T-cell (primary cell): Measurements from ENCODE around the gene DDAH2. TPM values are rescaled to one million over a fixed set of nuclear protein-coding genes. Genes with fewer than 3 reads are reported as not detected.

Source experiments
- ATAC-seq, 4 experiments: fragments of 200-7000 bp in 3 of 4; fragments of 150-1000 bp in 1 of 4; cut with Tn5 transposase; replicated peaks in 1 of 4; 1 replicate in 3 of 4; 2 replicates in 1 of 4; pipeline ENCODE4 v1.10.0; 2021; ENCODE audit warnings: moderate library complexity in 3 of 4, mild to moderate bottlenecking in 2 of 4, moderate number of reproducible peaks in 1 of 4
- CTCF ChIA-PET, 2 donors: fragments of 300-600 bp; sonication (Branson Sonifier 250); formaldehyde crosslinking; loops; one replicate each; lab custom pipeline; 2022; ENCODE audit warnings: antibody characterized with exemption in 2 of 2; lab: Charles Lee
- POLR2A ChIA-PET, 2 donors: fragments of 300-600 bp; sonication (Branson Sonifier 250); formaldehyde crosslinking; loops; one replicate each; lab custom pipeline; 2022; ENCODE audit warnings: antibody characterized with exemption in 2 of 2; lab: Charles Lee
- DNase-seq, 35 experiments: peaks; one replicate each; pipeline versions ENCODE4 v3.0.0 to v3.0.0-alpha.2; 2013 to 2023
- H3K27ac ChIP-seq: one replicate; pipeline ENCODE4 v1.5.1; 2013; ENCODE audit warnings: low read length
- H3K27me3 ChIP-seq, 2 experiments: replicated peaks in 1 of 2; 1 replicate in 1 of 2; 2 replicates in 1 of 2; pipeline versions ENCODE4 v1.6.1 to v1.7.0; 2013; ENCODE audit warnings: low read length in 1 of 2, mixed read lengths in 1 of 2; ENCODE audit not compliant: control insufficient read depth in 2 of 2, insufficient read depth in 2 of 2; ENCODE audit errors: extremely low read depth in 1 of 2
- H3K36me3 ChIP-seq, 2 donors: 1 replicate in 1 of 2; 2 replicates in 1 of 2; pipeline versions ENCODE4 v1.6.1 to v1.7.0; 2013; ENCODE audit warnings: low read length in 1 of 2; ENCODE audit not compliant: control insufficient read depth in 2 of 2, insufficient read depth in 1 of 2; ENCODE audit errors: extremely low read depth in 1 of 2
- H3K4me1 ChIP-seq, 2 experiments: 1 replicate in 1 of 2; 2 replicates in 1 of 2; pipeline versions ENCODE4 v1.6.1 to v1.7.0; 2013; ENCODE audit warnings: low read length in 2 of 2, mixed read lengths in 1 of 2; ENCODE audit not compliant: insufficient read depth in 2 of 2, control insufficient read depth in 1 of 2; ENCODE audit errors: extremely low read depth in 1 of 2
- H3K4me3 ChIP-seq, 2 donors: 1 replicate in 1 of 2; 2 replicates in 1 of 2; pipeline versions ENCODE4 v1.5.1 to v1.7.0; 2013; ENCODE audit warnings: mild to moderate bottlenecking in 2 of 2, low read length in 1 of 2, moderate library complexity in 1 of 2; ENCODE audit not compliant: control insufficient read depth in 1 of 2; ENCODE audit errors: extremely low read depth in 1 of 2
- H3K9me3 ChIP-seq: 2 replicates; pipeline ENCODE4 v1.7.0; 2013
- H3K27ac Mint-ChIP-seq, 2 donors: one replicate each; pipeline ENCODE4 v1.8.0; 2020 to 2021; ENCODE audit warnings: mild to moderate bottlenecking in 2 of 2, mixed read lengths in 2 of 2
- H3K27me3 Mint-ChIP-seq, 2 donors: one replicate each; pipeline ENCODE4 v1.8.0; 2021 to 2022; ENCODE audit warnings: mixed read lengths in 2 of 2
- H3K36me3 Mint-ChIP-seq: one replicate; pipeline ENCODE4 v1.8.0; 2021; ENCODE audit warnings: mixed read lengths
- H3K4me1 Mint-ChIP-seq, 3 donors: one replicate each; pipeline ENCODE4 v1.8.0; 2020 to 2022; ENCODE audit warnings: mixed read lengths in 3 of 3, mild to moderate bottlenecking in 1 of 3
- H3K4me3 Mint-ChIP-seq, 3 donors: one replicate each; pipeline ENCODE4 v1.8.0; 2020 to 2022; ENCODE audit warnings: mild to moderate bottlenecking in 3 of 3, mixed read lengths in 3 of 3, moderate library complexity in 3 of 3
- H3K9me3 Mint-ChIP-seq, 3 donors: one replicate each; pipeline ENCODE4 v1.8.0; 2020 to 2022; ENCODE audit warnings: mixed read lengths in 3 of 3
- WGBS: methylation state at CpG from one replicate; pipeline ENCODE4 v1.1.5; 2013; ENCODE audit warnings: missing lambda C conversion rate; ENCODE audit not compliant: insufficient coverage; 5-methylcytosine and 5-hydroxymethylcytosine counted together
- total RNA-seq, 35 experiments: library from RNA in 6 of 35; stranded (reverse) in 6 of 35; fragments of 120-200 nt in 1 of 35; gene quantifications; one replicate each; pipeline versions ENCODE4 v1.2.1 to v1.2.4 and lab custom pipeline; 2013 to 2026

DDAH2 gene
- total RNA-seq, 5 donors from 2014 or later (not counting 1 experiment from before 2014, with no cell fraction given) = 9.0 to 13.2 (median 11.5) TPM

GRCh38 chr6:31725502-31726350 lies 3.4 kb downstream of the DDAH2 start:
- Histone ChIP-seq H3K9me3 (no peaks in the 10 kb centered on the region), H3K36me3 (peaks cover 0 to 3% of the 10 kb centered on the region in 2 donors), H3K4me3 (no peak overlapping the region), H3K27me3 (no peaks in the 10 kb centered on the region), H3K4me1 (peaks cover 13 to 50% of the 10 kb centered on the region in 2 experiments), H3K27ac (no peak overlapping the region)
- Mint-ChIP-seq H3K27ac (peak overlapping the region; percentile 16 to 46), H3K36me3 (no peaks in the 10 kb centered on the region), H3K4me1 (peaks cover 41 to 54% (median 52%) of the 10 kb centered on the region in 3 donors), H3K9me3 (no peaks in the 10 kb centered on the region), H3K27me3 (no peaks in the 10 kb centered on the region), H3K4me3 (no peak overlapping the region)
- ChIA-PET POLR2A (no interaction called here), CTCF (interaction anchor here (0.5 to 0.7 kb wide), 3 partner anchors 16 to 247 kb away, joined by 3 to 5 read pairs (median 5); partner anchors contain the start of gene EHMT2 (in 1 of the 2))
- DNase-seq = no peak
- no peak for ATAC-seq
- WGBS = 60% methylated on average over 5 of the region's 12 CpGs

GRCh38 chr6:31723980-31724691 lies 5.0 kb downstream of the DDAH2 start:
- no peaks in the 10 kb centered on the region for H3K27me3 ChIP-seq
- H3K4me3 Mint-ChIP-seq = no peak overlapping the region
- H3K9me3 ChIP-seq = no peaks in the 10 kb centered on the region
- H3K36me3 ChIP-seq = no peaks in the 10 kb centered on the region
- H3K4me3 ChIP-seq = no peak overlapping the region
- no peak overlapping the region for H3K27ac ChIP-seq
- H3K9me3 Mint-ChIP-seq = no peaks in the 10 kb centered on the region
- H3K27me3 Mint-ChIP-seq = no peaks in the 10 kb centered on the region
- H3K36me3 Mint-ChIP-seq = no peaks in the 10 kb centered on the region
- no peak for DNase-seq
- peaks cover 32 to 40% (median 39%) of the 10 kb centered on the region in 3 donors for H3K4me1 Mint-ChIP-seq
- ChIA-PET POLR2A (interaction anchor here in 1 of 2 donors (0.6 kb wide), 1 partner anchor 83 kb away, joined by 3 read pairs; no protein-coding TSS in a partner anchor), CTCF (no interaction called here)
- H3K4me1 ChIP-seq = peaks cover 13 to 34% of the 10 kb centered on the region in 2 experiments
- ATAC-seq = no peak
- H3K27ac Mint-ChIP-seq = no peak overlapping the region
- WGBS = 93% methylated on average over 23 of the region's 25 CpGs

- Histone ChIP-seq H3K9me3 (no peaks in the 10 kb centered on the region), H3K36me3 (no peaks in the 10 kb centered on the region), H3K4me3 (peak within 1 kb of the TSS in 1 of 2 donors; percentile 33), H3K27me3 (no peaks in the 10 kb centered on the region), H3K27ac (no peak within 1 kb of the TSS), H3K4me1 (peaks cover 13 to 27% of the 10 kb centered on the region in 2 experiments)
- ATAC-seq = peak in 3 of 4 experiments; percentile 38 to 61 (median 43)
- 76% methylated on average over 32 of the region's 46 CpGs for WGBS
- Mint-ChIP-seq H3K36me3 (no peaks in the 10 kb centered on the region), H3K4me3 (no peak within 1 kb of the TSS), H3K27ac (peak within 1 kb of the TSS in 1 of 2 donors; percentile 64), H3K4me1 (peaks cover 24 to 33% (median 32%) of the 10 kb centered on the region in 3 donors), H3K27me3 (no peaks in the 10 kb centered on the region), H3K9me3 (no peaks in the 10 kb centered on the region)
- peak in 1 of 35 experiments; percentile 18 for DNase-seq
- POLR2A ChIA-PET = interaction anchor here in 1 of 2 donors (0.6 kb wide), 1 partner anchor 126 kb away, joined by 9 read pairs; no protein-coding TSS in a partner anchor
- CTCF ChIA-PET = no interaction called here
Measured at GRCh38 chr6:31723245-31723979, 5.7 kb downstream of the DDAH2 start, which contains the start of gene MPIG6B. Gene MPIG6B, plus strand, starts transcription at chr6:31723373. Its CDS starts 11 bp downstream, at chr6:31723384.

GRCh38 chr6:31722173-31722572 lies 6.9 kb downstream of the DDAH2 start:
- Mint-ChIP-seq H3K36me3 (no peaks in the 10 kb centered on the region), H3K9me3 (no peaks in the 10 kb centered on the region), H3K4me3 (no peak overlapping the region), H3K27me3 (no peaks in the 10 kb centered on the region), H3K27ac (no peak overlapping the region), H3K4me1 (peaks cover 16 to 24% (median 24%) of the 10 kb centered on the region in 3 donors)
- no peaks in the 10 kb centered on the region for H3K9me3 ChIP-seq
- H3K4me1 ChIP-seq = peaks cover 8 to 14% of the 10 kb centered on the region in 2 experiments
- no peak overlapping the region for H3K4me3 ChIP-seq
- POLR2A ChIA-PET = no interaction called here
- no peak for DNase-seq
- CTCF ChIA-PET = no interaction called here
- 93% methylated on average over 3 of the region's 3 CpGs for WGBS
- no peak overlapping the region for H3K27ac ChIP-seq
- no peaks in the 10 kb centered on the region for H3K36me3 ChIP-seq
- H3K27me3 ChIP-seq = no peaks in the 10 kb centered on the region
- ATAC-seq = no peak

DNA sequence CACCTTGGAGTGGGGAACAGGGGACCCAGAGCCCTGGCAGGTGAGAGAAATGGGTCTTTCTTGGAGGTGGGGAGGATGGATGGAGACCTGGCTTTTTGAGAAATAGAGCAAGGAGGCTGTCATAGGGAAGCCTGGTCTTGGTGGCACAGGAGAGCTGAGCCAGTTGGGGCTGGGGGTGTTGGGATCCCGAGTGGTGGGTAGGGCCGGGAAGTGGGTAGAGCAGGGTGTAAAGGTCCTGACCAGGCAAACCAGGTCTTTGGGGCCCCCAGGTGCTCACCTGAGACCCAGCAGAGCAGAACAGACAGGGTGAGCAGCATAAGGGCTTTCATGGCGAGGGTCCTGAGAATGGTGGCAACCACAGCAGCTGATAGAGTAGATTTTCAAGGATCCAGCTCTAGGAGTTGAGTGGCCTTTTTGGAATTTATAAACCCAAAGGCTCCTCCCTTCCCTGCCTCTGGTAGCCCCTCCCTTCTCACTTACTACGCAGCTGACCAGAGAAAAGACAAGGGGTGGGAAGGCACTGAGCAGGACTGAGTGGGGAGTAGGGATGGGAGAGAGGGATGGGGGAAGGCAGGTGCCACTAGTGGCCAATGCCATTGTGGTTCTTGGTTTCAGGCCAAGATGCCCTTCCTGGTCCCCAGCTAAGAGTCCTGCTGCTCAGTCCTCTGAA lies 7.6 kb downstream of the DDAH2 start, which contains the start of gene LY6G6C:
TSS of gene LY6G6C (minus strand) at position 396 of the 670 bp plus-strand sequence. CDS start at position 329, 67 bp downstream.
- Histone ChIP-seq H3K27ac (no peak within 1 kb of the TSS), H3K27me3 (no peaks in the 10 kb centered on the region), H3K4me1 (peaks cover 4 to 12% of the 10 kb centered on the region in 2 experiments), H3K9me3 (no peaks in the 10 kb centered on the region), H3K36me3 (no peaks in the 10 kb centered on the region), H3K4me3 (no peak within 1 kb of the TSS)
- H3K27ac Mint-ChIP-seq = no peak within 1 kb of the TSS
- peaks cover 16 to 18% (median 17%) of the 10 kb centered on the region in 3 donors for H3K4me1 Mint-ChIP-seq
- DNase-seq (no peak), ATAC-seq (no peak)
- H3K4me3 Mint-ChIP-seq = no peak within 1 kb of the TSS
- H3K9me3 Mint-ChIP-seq = no peaks in the 10 kb centered on the region
- CTCF ChIA-PET = no interaction called here
- 75% methylated on average over 3 of the region's 4 CpGs for WGBS
- no peaks in the 10 kb centered on the region for H3K36me3 Mint-ChIP-seq
- POLR2A ChIA-PET = interaction anchor here in 1 of 2 donors (0.5 kb wide), 1 partner anchor 21 kb away, joined by 4 read pairs; no protein-coding TSS in a partner anchor
- no peaks in the 10 kb centered on the region for H3K27me3 Mint-ChIP-seq
